ENCODE results near the gene LRRC27. TPM values are rescaled to one million over a fixed set of nuclear protein-coding genes. Genes with fewer than 3 reads are reported as not detected.

The LRRC27 gene
- total and polyA plus RNA-seq, 12 donors, result 6.5 to 17.6 (median 9.9) TPM

DNA sequence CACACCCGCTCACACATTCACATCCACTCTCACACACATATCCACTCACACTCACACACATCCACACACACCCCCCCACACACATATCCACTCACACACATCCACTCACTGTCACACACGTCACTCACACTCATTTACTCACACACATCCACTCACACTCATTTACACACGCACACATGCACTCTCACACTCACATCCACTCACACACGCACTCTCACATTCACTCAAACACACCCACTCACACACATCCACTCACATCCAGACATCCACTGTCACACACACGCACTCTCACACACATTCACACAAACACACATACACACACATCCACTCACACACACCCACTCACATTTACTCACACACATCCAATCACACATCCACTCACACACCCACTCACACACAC lies 83.3 kb downstream of the LRRC27 start:
- no peak overlapping the region for H3K4me3 ChIP-seq
- peak overlapping the region in 2 of 5 donors; percentile 98 for H3K27ac ChIP-seq
- H3K9me3 ChIP-seq (replicated peaks in 1 of 3), result no peaks in the 10 kb centered on the region
- WGBS, 4 donors, result 90 to 93% (median 92%) methylated on average over 5 of the region's 5 CpGs
- no peaks in the 10 kb centered on the region for H3K27me3 ChIP-seq
- no peaks in the 10 kb centered on the region for H3K36me3 ChIP-seq (replicated peaks in 1 of 2)
- no peak for DNase-seq
- H3K4me1 ChIP-seq (replicated peaks in 1 of 2), result peaks cover 76 to 85% of the 10 kb centered on the region in 2 donors
- TF ChIP-seq POLR2A (IDR thresholded peaks at IDR 0.05), result no peak
- TF ChIP-seq, protein P1, sequence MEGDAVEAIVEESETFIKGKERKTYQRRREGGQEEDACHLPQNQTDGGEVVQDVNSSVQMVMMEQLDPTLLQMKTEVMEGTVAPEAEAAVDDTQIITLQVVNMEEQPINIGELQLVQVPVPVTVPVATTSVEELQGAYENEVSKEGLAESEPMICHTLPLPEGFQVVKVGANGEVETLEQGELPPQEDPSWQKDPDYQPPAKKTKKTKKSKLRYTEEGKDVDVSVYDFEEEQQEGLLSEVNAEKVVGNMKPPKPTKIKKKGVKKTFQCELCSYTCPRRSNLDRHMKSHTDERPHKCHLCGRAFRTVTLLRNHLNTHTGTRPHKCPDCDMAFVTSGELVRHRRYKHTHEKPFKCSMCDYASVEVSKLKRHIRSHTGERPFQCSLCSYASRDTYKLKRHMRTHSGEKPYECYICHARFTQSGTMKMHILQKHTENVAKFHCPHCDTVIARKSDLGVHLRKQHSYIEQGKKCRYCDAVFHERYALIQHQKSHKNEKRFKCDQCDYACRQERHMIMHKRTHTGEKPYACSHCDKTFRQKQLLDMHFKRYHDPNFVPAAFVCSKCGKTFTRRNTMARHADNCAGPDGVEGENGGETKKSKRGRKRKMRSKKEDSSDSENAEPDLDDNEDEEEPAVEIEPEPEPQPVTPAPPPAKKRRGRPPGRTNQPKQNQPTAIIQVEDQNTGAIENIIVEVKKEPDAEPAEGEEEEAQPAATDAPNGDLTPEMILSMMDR (IDR thresholded peaks at IDR 0.05), result no peak
- intact Hi-C loops (cut with DNase I), result no loop called here

DNA sequence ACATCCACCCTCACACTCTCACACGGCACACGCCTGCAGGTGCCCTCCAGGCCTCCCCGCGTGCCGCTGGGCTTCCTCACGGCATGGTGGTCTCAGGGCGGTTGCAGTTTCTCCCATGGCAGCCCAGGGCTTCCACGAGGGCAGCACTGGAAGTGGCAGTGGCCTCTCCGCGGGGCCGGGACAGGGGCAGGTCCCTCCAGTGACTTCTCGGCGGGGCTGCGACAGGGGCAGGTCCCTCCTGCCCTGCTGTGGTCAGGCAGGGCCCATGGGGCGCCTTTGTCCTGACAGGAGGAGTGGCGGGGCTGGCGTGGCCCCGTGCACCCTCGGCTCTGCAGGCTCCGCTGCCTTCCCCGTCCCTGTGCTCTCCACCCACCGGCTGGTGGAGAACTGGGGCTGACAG lies 84.0 kb downstream of the LRRC27 start:
- intact Hi-C loops (cut with DNase I), result no loop called here
- Histone ChIP-seq H3K36me3 (replicated peaks in 1 of 2) (no peaks in the 10 kb centered on the region), H3K27me3 (no peaks in the 10 kb centered on the region), H3K27ac (peak overlapping the region in 4 of 5 donors; percentile 26 to 98 (median 94)), H3K4me3 (no peak overlapping the region), H3K9me3 (replicated peaks in 1 of 3) (no peaks in the 10 kb centered on the region), H3K4me1 (replicated peaks in 1 of 2) (peaks cover 76 to 85% of the 10 kb centered on the region in 2 donors)
- TF ChIP-seq, protein P1 (IDR thresholded peaks at IDR 0.05), result no peak
- TF ChIP-seq POLR2A (IDR thresholded peaks at IDR 0.05), result no peak
- no peak for DNase-seq
- WGBS, 4 donors, result 85 to 93% (median 93%) methylated on average over 9 to 22 of the region's 22 CpGs

DNA sequence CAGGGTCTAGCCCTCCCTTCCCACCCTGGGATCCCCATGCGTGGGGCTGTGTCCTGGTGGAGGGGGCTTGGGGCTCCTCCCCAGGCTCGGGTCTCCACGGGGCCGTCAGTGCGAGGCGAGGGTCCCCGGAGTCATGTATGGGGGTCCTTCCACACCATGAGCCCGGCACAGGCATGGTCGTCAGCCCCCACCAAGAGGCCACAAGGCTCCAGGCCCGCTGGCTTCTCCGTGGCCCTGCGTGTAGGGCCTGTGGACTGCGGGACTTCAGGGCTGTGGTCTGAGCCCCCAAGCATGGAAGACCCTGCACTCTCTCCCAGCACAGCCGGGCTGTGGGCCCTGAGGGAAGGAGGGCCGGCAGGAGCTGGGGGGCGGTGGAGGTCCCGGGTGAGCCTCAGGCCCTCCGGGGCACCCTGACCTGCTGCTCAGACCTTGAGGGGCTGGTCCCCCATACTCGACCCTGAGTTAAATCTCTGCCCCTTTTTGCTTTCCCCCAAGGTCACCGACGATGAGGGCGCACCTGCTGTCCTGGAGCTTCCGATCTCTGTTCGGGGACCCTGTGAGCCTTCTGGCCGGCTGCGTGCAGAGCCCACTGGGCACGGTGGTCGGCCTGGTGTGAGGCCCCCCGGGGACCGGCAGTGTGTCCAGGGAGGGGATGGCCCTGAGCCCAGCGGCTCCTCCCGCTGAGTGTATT lies 84.7 kb downstream of the LRRC27 start:
- Histone ChIP-seq H3K27ac (peak overlapping the region; percentile 61 to 98 (median 96)), H3K9me3 (replicated peaks in 1 of 3) (no peaks in the 10 kb centered on the region), H3K36me3 (replicated peaks in 1 of 2) (no peaks in the 10 kb centered on the region), H3K27me3 (no peaks in the 10 kb centered on the region), H3K4me3 (no peak overlapping the region), H3K4me1 (replicated peaks in 1 of 2) (peaks cover 76 to 85% of the 10 kb centered on the region in 2 donors)
- no peak for DNase-seq
- TF ChIP-seq, protein P1 (IDR thresholded peaks at IDR 0.05), result no peak
- TF ChIP-seq POLR2A (IDR thresholded peaks at IDR 0.05), result no peak
- intact Hi-C loops (cut with DNase I), result no loop called here
- WGBS, 4 donors, result 68 to 85% (median 75%) methylated on average over 16 to 32 of the region's 32 CpGs

DNA sequence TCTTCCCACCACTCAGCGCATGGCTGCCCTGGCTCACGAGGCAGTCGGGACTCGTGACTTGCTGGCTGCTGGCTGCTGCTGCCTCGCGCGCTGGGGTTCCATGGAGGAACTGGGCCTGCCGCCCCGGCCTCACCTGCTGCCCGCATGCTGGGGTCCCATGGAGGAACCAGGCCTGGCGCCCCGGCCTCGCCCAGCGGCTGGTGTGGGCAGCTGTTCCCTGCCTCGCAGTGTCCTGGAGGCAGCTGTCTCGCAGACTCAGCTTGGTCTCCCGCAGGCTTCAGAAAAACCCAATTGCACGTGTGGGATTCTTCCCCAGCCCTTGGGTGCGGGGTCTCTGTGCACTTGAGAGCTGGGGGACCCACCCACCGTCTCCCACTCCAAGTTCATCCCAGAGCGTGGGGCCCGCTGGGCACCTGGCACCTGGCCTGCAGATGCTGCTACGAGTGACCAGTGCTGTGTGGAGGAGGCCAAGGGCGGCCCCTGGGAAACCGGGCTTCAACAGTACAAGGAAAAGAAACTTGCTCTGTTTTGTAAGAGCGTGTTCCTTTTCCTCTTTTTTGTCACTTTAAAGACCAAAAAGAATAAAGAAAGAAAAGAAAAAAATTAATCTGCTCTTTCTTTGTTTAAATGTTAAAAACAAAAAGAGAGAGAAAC lies 85.4 kb downstream of the LRRC27 start:
- Histone ChIP-seq H3K4me1 (replicated peaks in 1 of 2) (peaks cover 76 to 85% of the 10 kb centered on the region in 2 donors), H3K9me3 (replicated peaks in 1 of 3) (no peaks in the 10 kb centered on the region), H3K27me3 (no peaks in the 10 kb centered on the region), H3K4me3 (no peak overlapping the region), H3K27ac (peak overlapping the region; percentile 61 to 98 (median 96)), H3K36me3 (replicated peaks in 1 of 2) (no peaks in the 10 kb centered on the region)
- intact Hi-C loops (cut with DNase I), result no loop called here
- WGBS, 4 donors, result 58 to 68% (median 62%) methylated on average over 10 to 26 of the region's 26 CpGs
- DNase-seq, result peak in 3 of 7 donors; percentile 68 to 74 (median 71)
- TF ChIP-seq, protein P1 (IDR thresholded peaks at IDR 0.05), result no peak
- no peak for TF ChIP-seq POLR2A (IDR thresholded peaks at IDR 0.05)

Data from adrenal gland (tissue), 12 donors.